C4-2B (cell line): ENCODE results near the gene MYPOP.

Experiments
- H3K27ac ChIP-seq: fragments of 450-650 bp; 2 replicates; pipeline ENCODE4 v1.5.1; 2017
- CTCF ChIP-seq: fragments of 450-650 bp; conservative IDR thresholded peaks from 2 replicates; pipeline ENCODE4 v1.5.1; 2017; ENCODE audit warnings: mild to moderate bottlenecking
- ZFX ChIP-seq: fragments of 450-650 bp; IDR thresholded peaks from 2 replicates; pipeline ENCODE4 v1.6.1; 2017

Gene MYPOP

DNA sequence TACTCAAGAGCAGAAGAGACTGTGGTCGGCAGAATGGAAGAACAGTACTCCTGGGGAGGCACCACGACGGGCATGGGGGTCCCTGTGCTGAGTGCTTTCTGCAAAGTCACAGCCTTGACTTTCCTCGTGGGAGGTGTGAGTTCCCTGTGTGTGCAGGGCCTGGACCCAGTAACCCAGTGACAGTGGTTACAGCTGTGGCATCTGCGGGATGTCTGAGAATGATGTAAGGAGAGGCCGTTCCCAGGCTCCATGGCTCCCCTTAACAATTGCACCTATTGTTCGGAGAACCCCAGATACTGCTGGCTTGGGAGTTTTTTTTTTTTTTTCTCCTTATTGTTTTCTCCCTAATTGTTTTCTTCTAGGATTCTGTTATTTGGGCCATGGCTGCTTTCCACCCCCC is 17.3 kb upstream of the MYPOP start:
- H3K27ac ChIP-seq, result no peak overlapping the region
- TF ChIP-seq CTCF, result no peak
- TF ChIP-seq ZFX, result no peak

DNA sequence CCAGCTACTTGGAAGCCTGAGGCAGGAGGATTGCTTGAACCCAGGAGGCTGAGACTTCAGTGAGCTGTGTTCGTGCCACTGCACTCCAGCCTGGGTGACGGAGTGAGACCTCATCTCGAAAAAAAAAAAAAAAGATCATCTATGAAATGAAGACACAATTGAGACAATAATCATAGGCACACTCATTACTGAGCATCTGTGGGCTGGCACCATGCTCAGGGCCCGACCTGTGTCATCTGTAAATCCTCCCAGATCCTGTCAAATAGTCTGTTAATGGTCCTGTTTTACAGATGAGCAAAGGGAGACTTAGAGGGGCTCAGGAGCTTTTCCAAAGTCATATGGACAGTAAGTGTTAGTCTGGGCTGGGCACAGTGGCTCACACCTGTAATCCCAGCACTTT is 16.3 kb upstream of the MYPOP start:
- H3K27ac ChIP-seq, result no peak overlapping the region
- TF ChIP-seq CTCF (no peak), ZFX (no peak)

DNA sequence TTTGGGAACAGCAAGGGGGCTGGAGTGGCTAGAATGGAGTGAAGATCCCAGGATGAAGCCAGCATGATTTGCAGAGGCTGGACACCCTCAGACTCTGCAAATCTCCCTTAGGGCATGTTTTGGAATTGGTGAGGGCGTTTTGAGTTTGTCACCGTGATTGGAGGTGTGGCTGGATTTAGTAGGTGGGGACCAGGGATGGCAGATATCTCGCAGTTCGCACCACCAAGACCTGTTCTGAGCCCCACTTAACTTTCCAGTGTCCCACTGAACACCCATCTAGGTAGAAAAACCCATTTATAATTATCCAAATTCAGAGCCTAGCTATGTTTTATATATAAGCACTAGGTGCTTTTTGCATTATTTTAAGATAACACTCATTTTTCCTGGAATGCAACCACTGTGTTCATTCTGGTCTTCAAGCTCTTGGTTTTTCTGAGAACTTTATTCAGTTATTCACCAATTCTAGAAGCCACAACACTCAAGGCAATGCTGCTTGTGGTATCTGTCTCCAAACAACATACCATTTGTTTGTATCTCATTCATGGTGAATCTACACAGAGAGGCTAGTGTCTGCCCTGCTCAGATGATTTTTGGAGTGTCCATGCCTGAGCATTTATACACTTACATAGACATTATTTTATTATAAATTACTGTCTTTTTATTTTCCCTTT is 15.1 kb upstream of the MYPOP start:
- H3K27ac ChIP-seq, result no peak overlapping the region
- TF ChIP-seq ZFX (no peak), CTCF (no peak)

- TF ChIP-seq CTCF (no peak), ZFX (no peak)
- no peak within 1 kb of the TSS for H3K27ac ChIP-seq
These were observed 11.7 kb upstream of the MYPOP start, which contains the start of gene NANOS2 for GRCh38 chr19:45913874-45914830. Gene NANOS2, minus strand, starts transcription at chr19:45914778. Its CDS starts 85 bp downstream, at chr19:45914693.

DNA sequence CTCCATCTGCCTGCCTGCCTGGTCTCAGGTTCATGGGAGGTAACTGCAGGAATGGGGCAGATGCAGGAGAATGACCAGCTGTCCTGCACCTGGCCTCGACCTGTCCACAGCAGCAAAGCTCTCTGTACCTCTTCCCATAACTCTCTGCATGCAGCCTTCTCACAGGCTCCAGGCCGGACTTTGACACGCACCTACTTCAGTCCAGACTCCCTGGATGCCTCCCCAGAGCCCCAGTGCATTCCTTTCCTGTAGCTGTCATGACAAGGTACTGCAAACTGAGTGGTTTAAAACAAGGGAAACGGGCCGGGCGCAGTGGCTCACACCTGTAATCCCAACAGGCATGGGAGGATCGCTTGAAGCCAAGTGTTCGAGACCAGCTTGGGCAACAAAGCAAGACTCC is 8.9 kb upstream of the MYPOP start:
- TF ChIP-seq CTCF, result no peak
- TF ChIP-seq ZFX, result no peak
- H3K27ac ChIP-seq, result no peak overlapping the region

DNA sequence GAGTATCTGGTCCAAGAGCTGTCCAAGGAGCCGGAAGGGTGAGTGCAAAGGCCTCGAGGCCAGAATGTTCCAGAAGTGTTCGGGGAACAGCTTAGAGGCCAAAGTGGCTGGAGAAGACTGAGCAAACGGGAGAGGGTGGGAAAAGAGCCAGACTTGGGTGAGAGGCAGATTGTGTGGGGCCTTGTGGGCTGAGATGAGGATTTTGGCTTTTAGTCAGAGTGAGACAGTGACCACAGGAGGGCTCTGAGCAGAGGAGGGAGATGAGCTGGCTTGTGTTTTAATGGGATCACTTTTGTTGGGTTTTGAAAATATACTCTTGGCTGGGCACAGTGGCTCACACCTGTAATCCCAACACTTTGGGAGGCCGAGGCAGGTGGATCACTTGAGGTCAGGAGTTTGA is 6.5 kb upstream of the MYPOP start:
- no peak for TF ChIP-seq ZFX
- no peak for TF ChIP-seq CTCF
- H3K27ac ChIP-seq, result no peak overlapping the region

GRCh38 chr19:45906221-45906620 is 3.8 kb upstream of the MYPOP start:
- TF ChIP-seq ZFX (no peak), CTCF (no peak)
- no peak overlapping the region for H3K27ac ChIP-seq
